Memory B cell (primary cell): ENCODE measurements around the gene BSN.

Experiments used
- ATAC-seq: fragments of 150-1000 bp; cut with Tn5 transposase; 2 replicates; pipeline ENCODE4 v1.10.0; 2021; ENCODE audit warnings: low read depth, mild to moderate bottlenecking, moderate library complexity
- DNase-seq, 2 donors: peaks; one replicate each; pipeline ENCODE4 v3.0.0; 2022; ENCODE audit warnings: low spot score in 2 of 2
- H3K27ac Mint-ChIP-seq: one replicate; pipeline ENCODE4 v1.8.0; 2022; ENCODE audit warnings: mild to moderate bottlenecking, moderate library complexity, mixed read lengths
- H3K27me3 Mint-ChIP-seq: one replicate; pipeline ENCODE4 v1.8.0; 2022; ENCODE audit warnings: mixed read lengths
- H3K36me3 Mint-ChIP-seq: one replicate; pipeline ENCODE4 v1.8.0; 2022; ENCODE audit warnings: mild to moderate bottlenecking, mixed read lengths
- H3K4me1 Mint-ChIP-seq: one replicate; pipeline ENCODE4 v1.8.0; 2022; ENCODE audit warnings: mixed read lengths
- H3K4me3 Mint-ChIP-seq: one replicate; pipeline ENCODE4 v1.8.0; 2022; ENCODE audit warnings: mild to moderate bottlenecking, moderate library complexity, mixed read lengths
- H3K9me3 Mint-ChIP-seq: one replicate; pipeline ENCODE4 v1.8.0; 2022; ENCODE audit warnings: mixed read lengths

Gene BSN

GRCh38 chr3:49602877-49603411 lies 48.7 kb downstream of the BSN start:
- H3K27me3 Mint-ChIP-seq: peaks cover 3% of the 10 kb centered on the region
- H3K9me3 Mint-ChIP-seq: no peaks in the 10 kb centered on the region
- ATAC-seq: no peak

GRCh38 chr3:49606427-49606826 lies 52.1 kb downstream of the BSN start:
- Mint-ChIP-seq H3K4me3 (no peak overlapping the region), H3K27ac (no peak overlapping the region)

More at GRCh38 chr3:49602877-49603411, 48.7 kb downstream of the BSN start:
- H3K36me3 Mint-ChIP-seq: no peaks in the 10 kb centered on the region
- no peak for DNase-seq
- peaks cover 2% of the 10 kb centered on the region for H3K4me1 Mint-ChIP-seq
- H3K27ac Mint-ChIP-seq: no peak overlapping the region
- H3K4me3 Mint-ChIP-seq: no peak overlapping the region

DNA sequence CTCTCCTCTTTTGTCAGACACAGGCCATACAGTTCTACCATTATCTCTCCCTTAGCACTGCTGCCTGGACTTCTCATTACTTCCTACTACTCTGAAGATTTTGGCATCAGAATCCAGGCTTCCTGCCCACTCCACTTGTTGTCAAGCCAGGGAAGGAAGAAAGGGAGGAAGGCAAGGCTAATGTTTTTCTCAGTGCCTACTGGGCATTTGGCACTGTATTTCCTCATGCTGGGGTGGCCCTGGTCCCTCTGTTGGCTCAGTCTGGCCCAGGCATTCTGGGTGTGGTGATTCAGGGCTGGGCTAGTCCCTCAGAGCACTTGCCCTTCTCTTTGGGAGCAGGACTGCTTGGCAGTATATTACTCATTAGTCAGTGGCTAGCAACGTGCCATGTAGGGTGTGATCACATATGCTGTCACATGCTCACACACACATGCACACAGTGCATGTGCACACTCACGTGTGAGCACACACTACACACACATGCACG lies 52.9 kb downstream of the BSN start:
- peaks cover 2% of the 10 kb centered on the region for H3K4me1 Mint-ChIP-seq
- H3K4me3 Mint-ChIP-seq: no peak overlapping the region
- no peak for DNase-seq
- no peaks in the 10 kb centered on the region for H3K36me3 Mint-ChIP-seq
- H3K9me3 Mint-ChIP-seq: no peaks in the 10 kb centered on the region
- H3K27me3 Mint-ChIP-seq: no peaks in the 10 kb centered on the region
- ATAC-seq: no peak
- H3K27ac Mint-ChIP-seq: no peak overlapping the region

More at GRCh38 chr3:49606427-49606826, 52.1 kb downstream of the BSN start:
- no peak for ATAC-seq
- Mint-ChIP-seq H3K9me3 (no peaks in the 10 kb centered on the region), H3K4me1 (peaks cover 2% of the 10 kb centered on the region), H3K36me3 (no peaks in the 10 kb centered on the region), H3K27me3 (no peaks in the 10 kb centered on the region)
- no peak for DNase-seq

- H3K27me3 Mint-ChIP-seq: no peaks in the 10 kb centered on the region
- no peaks in the 10 kb centered on the region for H3K36me3 Mint-ChIP-seq
- H3K4me3 Mint-ChIP-seq: no peak overlapping the region
- ATAC-seq (no peak), DNase-seq (no peak)
- H3K27ac Mint-ChIP-seq: no peak overlapping the region
- peaks cover 2% of the 10 kb centered on the region for H3K4me1 Mint-ChIP-seq
- H3K9me3 Mint-ChIP-seq: peaks cover 4% of the 10 kb centered on the region
These were observed 53.5 kb downstream of the BSN start for GRCh38 chr3:49607796-49608195.

- Mint-ChIP-seq H3K27ac (no peak overlapping the region), H3K27me3 (peaks cover 3% of the 10 kb centered on the region), H3K4me3 (no peak overlapping the region), H3K36me3 (no peaks in the 10 kb centered on the region), H3K9me3 (peaks cover 7% of the 10 kb centered on the region), H3K4me1 (no peaks in the 10 kb centered on the region)
- DNase-seq (no peak), ATAC-seq (no peak)
These were observed 55.0 kb downstream of the BSN start for GRCh38 chr3:49609314-49609713.

DNA sequence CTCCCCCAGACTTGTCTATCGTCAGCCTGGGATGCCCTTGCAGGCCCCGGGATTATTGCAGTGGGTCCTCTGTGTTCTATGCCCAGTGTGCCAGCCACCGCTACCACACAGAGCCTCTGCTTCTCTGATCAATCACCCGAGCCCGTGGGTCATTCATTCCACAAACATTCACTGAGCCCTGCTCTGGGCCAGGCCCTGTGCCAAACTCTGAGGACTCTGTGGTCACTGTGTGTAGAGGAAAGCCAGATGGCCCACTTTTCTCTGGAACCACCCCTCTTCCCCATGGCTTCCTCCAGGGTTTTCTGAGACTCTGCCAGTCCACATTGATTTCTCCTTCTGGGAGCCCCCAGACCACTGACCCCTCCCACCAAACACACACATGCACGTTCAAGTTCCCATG lies 55.5 kb downstream of the BSN start:
- Mint-ChIP-seq H3K4me1 (no peaks in the 10 kb centered on the region), H3K27ac (no peak overlapping the region), H3K36me3 (no peaks in the 10 kb centered on the region), H3K4me3 (no peak overlapping the region), H3K27me3 (peaks cover 3% of the 10 kb centered on the region), H3K9me3 (peaks cover 7% of the 10 kb centered on the region)
- ATAC-seq (no peak), DNase-seq (no peak)

GRCh38 chr3:49610666-49611280 lies 56.5 kb downstream of the BSN start:
- H3K27ac Mint-ChIP-seq: no peak overlapping the region
- peaks cover 7% of the 10 kb centered on the region for H3K9me3 Mint-ChIP-seq
- no peaks in the 10 kb centered on the region for H3K36me3 Mint-ChIP-seq
- H3K27me3 Mint-ChIP-seq: peaks cover 3% of the 10 kb centered on the region
- DNase-seq (no peak), ATAC-seq (no peak)
- H3K4me1 Mint-ChIP-seq: no peaks in the 10 kb centered on the region
- no peak overlapping the region for H3K4me3 Mint-ChIP-seq

DNA sequence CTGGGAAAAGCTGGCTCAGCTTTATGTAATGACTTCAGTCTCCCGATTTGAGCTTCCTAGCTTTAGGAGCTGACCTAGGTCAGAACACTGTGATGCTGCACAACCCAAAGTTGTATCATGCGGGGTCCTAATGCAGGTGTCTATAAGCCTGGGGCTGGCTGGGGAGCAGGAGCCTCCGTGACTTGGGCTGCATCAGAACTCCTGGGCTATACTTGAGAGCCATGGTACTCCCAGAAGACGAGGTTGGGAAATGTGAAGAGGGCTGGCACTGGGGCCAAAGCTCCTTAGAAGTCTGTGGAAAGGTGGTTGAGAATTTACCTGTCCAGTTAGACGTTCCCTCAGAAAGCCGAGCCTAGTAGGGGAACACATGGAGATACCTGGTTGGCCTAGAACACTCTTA lies 57.0 kb downstream of the BSN start:
- Mint-ChIP-seq H3K4me3 (no peak overlapping the region), H3K27ac (no peak overlapping the region), H3K4me1 (no peaks in the 10 kb centered on the region), H3K9me3 (peaks cover 7% of the 10 kb centered on the region), H3K36me3 (no peaks in the 10 kb centered on the region), H3K27me3 (peaks cover 3% of the 10 kb centered on the region)
- ATAC-seq (no peak), DNase-seq (no peak)

GRCh38 chr3:49611719-49612118 lies 57.4 kb downstream of the BSN start:
- Mint-ChIP-seq H3K4me1 (no peaks in the 10 kb centered on the region), H3K27me3 (peaks cover 3% of the 10 kb centered on the region), H3K9me3 (peaks cover 7% of the 10 kb centered on the region), H3K27ac (no peak overlapping the region), H3K4me3 (no peak overlapping the region), H3K36me3 (no peaks in the 10 kb centered on the region)
- ATAC-seq (no peak), DNase-seq (no peak)

DNA sequence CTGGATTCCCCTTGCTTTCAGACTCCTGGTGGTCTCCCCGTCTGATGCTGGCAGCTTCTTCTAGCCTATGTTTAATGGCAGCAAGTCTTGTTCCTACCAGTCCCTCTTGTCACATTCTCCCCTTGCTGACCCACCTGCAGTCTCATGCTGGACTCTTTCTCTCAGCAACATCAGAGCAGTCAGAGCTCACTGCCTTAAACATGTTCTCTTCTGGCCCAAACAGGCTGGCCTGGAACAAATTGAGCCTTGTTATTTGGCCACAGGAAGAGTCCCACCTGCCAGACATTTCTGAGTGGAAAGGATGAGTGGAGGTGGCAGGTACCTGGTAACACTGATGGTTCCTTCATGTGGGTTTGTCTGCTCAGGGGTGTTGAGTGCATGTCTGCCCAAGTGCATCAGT lies 60.7 kb downstream of the BSN start:
- ATAC-seq (no peak), DNase-seq (no peak)
- no peaks in the 10 kb centered on the region for H3K36me3 Mint-ChIP-seq
- H3K4me3 Mint-ChIP-seq: no peak overlapping the region
- H3K27me3 Mint-ChIP-seq: peaks cover 15% of the 10 kb centered on the region
- H3K4me1 Mint-ChIP-seq: no peaks in the 10 kb centered on the region
- H3K27ac Mint-ChIP-seq: no peak overlapping the region
- peaks cover 7% of the 10 kb centered on the region for H3K9me3 Mint-ChIP-seq

DNA sequence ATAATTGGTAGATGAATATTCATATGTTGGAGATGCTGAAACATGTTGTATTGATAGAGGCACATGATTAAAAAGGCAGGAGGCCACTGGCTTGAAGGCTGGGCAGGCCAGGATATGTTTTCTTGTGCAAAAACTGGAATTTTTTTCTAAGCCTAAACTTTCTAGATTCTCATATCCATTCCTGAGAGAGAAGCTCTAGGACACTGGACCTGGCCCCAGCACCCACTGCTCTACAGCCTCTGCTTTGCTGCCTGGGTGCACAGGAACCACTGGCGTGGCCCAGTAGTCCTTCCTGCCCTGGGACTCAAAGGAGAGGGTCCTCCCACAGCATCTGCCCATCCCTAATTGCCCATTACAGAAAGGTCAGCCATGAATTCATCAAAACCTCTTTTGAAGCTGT lies 61.8 kb downstream of the BSN start:
- DNase-seq (no peak), ATAC-seq (no peak)
- Mint-ChIP-seq H3K27ac (no peak overlapping the region), H3K4me3 (no peak overlapping the region), H3K4me1 (no peaks in the 10 kb centered on the region), H3K27me3 (peaks cover 19% of the 10 kb centered on the region), H3K9me3 (peaks cover 7% of the 10 kb centered on the region), H3K36me3 (no peaks in the 10 kb centered on the region)

- Mint-ChIP-seq H3K27me3 (peaks cover 23% of the 10 kb centered on the region), H3K9me3 (peaks cover 7% of the 10 kb centered on the region), H3K4me1 (no peaks in the 10 kb centered on the region), H3K27ac (no peak overlapping the region), H3K4me3 (no peak overlapping the region), H3K36me3 (no peaks in the 10 kb centered on the region)
- ATAC-seq (no peak), DNase-seq (no peak)
These were observed 62.2 kb downstream of the BSN start for GRCh38 chr3:49616491-49616941.

- H3K27ac Mint-ChIP-seq: no peak overlapping the region
- no peak for DNase-seq
- H3K36me3 Mint-ChIP-seq: no peaks in the 10 kb centered on the region
- no peaks in the 10 kb centered on the region for H3K4me1 Mint-ChIP-seq
- H3K27me3 Mint-ChIP-seq: peaks cover 23% of the 10 kb centered on the region
- no peak overlapping the region for H3K4me3 Mint-ChIP-seq
- peaks cover 5% of the 10 kb centered on the region for H3K9me3 Mint-ChIP-seq
- no peak for ATAC-seq
These were observed 63.2 kb downstream of the BSN start for GRCh38 chr3:49617390-49618013.

- Mint-ChIP-seq H3K4me1 (no peaks in the 10 kb centered on the region), H3K36me3 (no peaks in the 10 kb centered on the region), H3K27me3 (peaks cover 20% of the 10 kb centered on the region), H3K9me3 (no peaks in the 10 kb centered on the region), H3K27ac (no peak overlapping the region), H3K4me3 (no peak overlapping the region)
- ATAC-seq (no peak), DNase-seq (no peak)
These were observed 64.1 kb downstream of the BSN start for GRCh38 chr3:49618412-49618811.

GRCh38 chr3:49619649-49620048 lies 65.4 kb downstream of the BSN start:
- no peak overlapping the region for H3K27ac Mint-ChIP-seq
- peaks cover 20% of the 10 kb centered on the region for H3K27me3 Mint-ChIP-seq

More at GRCh38 chr3:49619649-49620048, 65.4 kb downstream of the BSN start:
- no peak for DNase-seq
- no peaks in the 10 kb centered on the region for H3K4me1 Mint-ChIP-seq
- H3K9me3 Mint-ChIP-seq: no peaks in the 10 kb centered on the region
- H3K4me3 Mint-ChIP-seq: no peak overlapping the region
- ATAC-seq: no peak
- H3K36me3 Mint-ChIP-seq: no peaks in the 10 kb centered on the region
